Epidermal melanocyte (primary cell): ENCODE data around the gene NSUN5.
"Not testable (repeated sequence)": the region's sequence is repeated elsewhere in the genome, so short reads cannot be mapped to it uniquely, and the experiment has no call there.

Source experiments
- DNase-seq: peaks from one replicate; pipeline ENCODE4 v3.0.0; 2011; ENCODE audit warnings: low spot score; ENCODE audit not compliant: insufficient read length

The NSUN5 gene

DNA sequence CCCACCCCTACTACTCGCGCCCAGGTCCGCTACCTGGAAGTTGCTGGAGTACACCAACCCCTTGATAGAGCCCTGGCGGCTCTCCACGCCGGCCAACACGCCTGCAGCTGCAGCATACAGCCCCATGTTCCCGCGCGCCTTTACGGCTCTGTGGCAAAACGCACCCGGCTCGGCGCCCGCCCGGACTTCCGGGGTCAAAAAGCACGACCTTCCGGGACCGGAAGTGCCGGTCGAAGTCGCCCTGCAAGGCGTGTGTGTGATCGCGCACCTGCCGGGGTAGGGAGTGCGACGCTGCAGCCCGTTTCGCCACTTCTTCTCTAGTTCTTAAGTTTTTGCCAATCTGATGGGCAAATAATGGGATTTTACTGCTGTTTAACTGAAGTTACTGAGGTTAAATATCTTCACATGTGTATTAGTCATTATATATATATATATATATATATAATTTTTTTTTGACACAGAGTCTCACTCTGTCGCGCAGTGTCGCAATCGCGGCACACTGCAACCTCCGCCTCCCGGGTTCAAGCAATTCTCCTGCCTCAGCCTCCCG lies at the start of gene NSUN5:
NSUN5 (minus strand) TSS at position 162 of the 550 bp plus-strand sequence; CDS start at position 126, 36 bp downstream.
- DNase-seq, result peak; percentile 87

DNA sequence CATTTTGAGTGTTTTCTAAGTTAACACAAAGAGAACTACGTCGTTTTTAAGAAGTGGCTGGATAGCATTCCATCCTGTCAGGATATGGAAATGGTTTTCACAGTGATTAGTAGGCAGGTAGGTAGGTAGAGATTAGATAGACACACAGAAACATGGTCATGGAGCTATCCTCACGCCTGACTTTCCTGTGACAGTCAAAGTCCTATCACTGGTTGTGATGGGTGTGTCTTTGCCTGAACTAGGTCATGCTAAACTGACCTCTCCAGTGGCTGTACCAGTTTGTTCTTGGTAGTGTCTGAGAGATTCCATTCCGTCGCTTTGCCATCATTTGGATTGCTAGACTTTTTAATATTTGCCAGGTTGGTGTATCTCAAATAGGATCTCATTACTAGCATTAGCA lies 47.5 kb upstream of the NSUN5 start:
- DNase-seq, result no peak

DNA sequence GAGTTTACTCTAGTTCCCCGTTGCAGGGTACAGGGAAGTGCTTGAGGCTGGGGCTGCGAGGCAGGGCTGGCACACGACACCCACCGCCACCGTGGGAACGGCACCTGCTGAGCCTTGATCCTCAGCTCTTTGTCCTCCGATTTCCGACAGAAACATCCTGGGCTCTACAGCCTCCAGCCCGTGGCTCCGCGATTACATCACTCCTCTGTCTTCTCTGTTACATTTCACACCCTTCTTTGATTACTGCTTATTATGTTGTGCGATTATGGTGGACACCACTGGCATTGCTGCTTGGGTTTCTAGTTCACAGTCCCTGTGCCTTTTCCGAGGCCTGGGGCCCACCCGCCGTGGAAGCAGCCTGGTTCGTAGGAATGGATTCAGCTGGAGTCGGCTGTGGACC lies 46.2 kb upstream of the NSUN5 start:
- no peak for DNase-seq

DNA sequence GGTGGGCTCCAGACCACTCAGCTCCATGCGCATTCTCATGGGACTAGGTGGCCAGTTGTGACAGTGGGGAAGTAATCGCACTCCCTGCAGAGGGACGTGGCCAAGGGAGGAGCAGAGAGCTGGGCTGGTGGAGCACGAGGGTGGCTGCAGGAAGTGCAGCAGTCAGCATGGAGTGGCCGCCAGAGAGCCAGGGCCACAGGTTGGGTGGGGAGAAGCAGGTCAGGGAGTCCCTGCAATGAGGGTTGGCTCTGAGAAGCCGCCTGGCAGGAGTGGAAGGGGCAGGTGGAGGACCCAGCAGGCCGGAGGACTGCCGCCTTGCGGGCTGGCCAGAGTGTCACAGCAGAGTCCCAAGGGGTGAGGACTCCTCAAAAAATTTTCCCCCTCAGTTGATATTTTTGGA lies 45.6 kb upstream of the NSUN5 start:
- no peak for DNase-seq

DNA sequence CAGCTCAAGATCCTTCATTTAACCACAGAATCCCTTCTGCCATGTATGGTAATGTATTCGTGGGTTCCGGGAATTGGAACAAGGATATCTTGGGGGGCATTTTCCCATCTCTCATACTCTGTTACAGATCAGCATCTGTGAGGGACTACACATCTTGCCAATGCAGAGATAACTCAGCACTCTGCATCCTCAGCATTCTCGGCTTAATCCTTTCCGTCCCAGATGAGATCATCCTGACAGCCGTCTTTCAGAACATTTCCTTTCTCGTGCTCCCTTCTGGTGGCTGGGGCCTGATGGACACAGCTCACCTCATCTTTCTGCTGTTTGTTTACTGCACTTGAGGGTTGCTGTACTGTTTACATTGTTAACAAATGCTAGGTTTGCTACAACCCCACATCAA lies 44.6 kb upstream of the NSUN5 start:
- DNase-seq, result no peak

DNA sequence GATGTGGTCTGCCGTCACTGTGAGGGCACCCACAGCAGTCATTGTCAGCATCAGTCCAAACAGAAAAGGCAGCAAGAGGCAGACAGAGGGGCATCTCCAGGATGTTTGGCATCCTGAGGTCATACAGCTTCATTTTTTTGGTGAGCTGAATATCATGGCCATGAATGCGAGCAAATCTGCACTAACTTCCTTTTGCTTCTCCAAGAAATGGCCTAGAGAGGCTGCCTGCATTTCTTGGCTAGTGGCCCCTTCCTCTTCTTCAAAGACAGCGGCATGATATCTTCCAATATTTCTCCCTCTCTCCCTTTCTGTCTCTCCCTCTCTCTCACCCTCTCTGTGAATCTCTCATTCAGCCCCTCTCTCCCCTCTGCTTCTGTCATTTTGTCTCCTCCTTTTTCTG lies 44.2 kb upstream of the NSUN5 start:
- DNase-seq, result no peak

DNA sequence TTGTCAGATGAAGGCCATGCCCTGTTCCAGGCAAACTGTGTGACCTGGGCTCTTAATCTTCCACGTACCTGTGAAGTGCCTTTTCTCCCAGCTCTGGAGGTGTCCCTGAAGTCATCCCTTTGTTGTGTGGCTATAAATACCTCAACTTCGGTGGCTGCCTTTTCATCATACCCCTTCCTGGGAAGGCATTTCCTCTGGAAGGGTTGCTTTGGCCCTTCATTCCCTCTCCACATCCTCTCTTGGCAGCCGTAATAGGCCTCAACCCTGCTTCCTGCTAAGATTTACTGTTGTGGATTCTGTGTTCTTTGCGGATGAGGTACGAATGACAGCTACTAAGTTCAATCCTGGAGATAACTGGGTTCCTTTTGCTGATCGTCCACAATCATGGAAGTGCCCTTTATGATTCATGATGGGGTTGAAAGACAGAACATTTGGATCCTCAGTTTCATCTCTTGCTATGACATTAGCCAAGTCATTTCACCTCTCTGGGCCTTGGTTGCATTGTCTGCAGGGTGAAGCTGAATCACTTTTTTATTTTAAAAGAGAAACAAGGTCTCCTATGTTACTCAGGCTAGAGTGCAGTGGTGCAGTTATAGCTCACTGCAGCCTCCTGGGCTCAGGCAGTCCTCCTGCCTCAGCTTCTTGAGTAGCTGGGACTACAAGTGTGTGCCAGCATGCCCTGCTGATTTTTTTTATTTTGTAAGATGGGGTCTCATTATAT lies 43.0 kb upstream of the NSUN5 start:
- no peak for DNase-seq

DNA sequence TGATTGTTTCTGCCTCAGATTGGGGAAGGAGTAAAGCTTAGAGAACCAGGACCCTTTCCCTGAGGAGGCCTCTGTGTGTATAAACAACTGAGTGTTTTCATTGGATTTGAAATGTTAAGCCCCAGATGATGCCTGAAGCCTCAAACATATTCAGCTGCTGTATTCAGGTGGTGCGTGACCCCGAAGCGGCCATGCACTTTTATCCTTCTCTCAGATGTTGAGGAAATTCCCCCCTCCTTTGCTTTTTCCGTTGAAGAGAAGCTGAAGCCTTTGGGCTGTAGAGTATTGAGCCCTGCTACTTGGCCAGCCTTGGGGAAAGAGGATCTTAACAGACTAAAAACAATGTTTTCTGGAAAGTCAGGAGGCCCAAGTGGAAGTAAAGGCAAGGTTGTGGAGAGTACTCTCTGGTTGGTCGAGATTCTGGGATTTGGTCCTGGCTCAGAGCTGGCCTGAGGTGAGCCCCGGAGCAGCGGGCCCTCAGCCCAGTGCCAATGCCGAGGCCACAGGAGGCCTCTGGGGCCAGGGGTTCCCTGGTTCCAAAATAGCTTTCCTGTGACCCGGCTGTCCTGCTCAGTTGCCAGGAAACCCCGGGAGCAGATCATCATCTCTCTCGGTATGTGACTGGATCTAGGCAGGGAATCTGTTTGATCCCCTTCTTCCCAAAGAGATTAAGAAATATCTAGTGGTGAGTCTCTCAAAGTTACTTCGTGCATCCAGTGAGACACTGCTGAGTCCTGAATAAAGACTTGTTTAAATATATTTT lies 41.9 kb upstream of the NSUN5 start:
- no peak for DNase-seq

DNA sequence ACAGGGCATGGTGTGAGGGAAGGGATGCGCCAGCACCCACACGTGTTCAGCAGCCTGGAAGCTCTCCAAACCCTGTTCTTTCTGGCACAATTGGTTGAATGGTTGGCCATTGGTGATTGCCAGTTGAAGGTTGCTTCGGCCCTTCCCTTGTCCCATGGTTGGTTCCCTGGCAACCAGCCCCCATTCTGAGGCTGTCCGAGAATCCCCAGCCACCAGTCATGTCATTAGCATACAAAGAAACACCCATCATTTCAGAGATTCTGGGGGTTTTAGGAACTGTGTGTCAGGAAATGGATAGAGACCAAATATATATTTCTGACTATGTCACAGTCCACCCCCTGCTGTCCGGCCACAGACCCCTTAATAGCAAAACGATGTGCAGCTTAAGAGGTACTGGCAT lies 41.1 kb upstream of the NSUN5 start:
- no peak for DNase-seq

DNA sequence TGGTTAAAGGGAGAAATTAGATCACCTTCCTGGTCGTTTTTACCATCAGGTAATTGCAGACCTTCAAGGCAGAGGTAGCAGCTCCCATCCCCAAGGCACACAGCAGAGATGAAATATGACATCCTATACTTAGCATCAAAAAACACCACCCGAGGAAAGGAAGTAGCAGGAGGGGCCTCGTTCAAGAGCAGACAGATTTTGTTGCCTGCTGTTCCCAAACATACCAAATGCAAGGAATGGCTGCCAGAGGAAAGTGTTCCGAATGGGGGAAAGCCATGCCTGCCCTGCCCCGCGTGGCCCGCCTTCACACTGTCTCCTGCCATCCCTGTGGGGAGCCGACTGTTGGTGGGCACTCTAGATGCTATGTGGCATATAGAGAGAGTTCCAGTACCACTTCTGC lies 37.3 kb upstream of the NSUN5 start:
- no peak for DNase-seq

DNA sequence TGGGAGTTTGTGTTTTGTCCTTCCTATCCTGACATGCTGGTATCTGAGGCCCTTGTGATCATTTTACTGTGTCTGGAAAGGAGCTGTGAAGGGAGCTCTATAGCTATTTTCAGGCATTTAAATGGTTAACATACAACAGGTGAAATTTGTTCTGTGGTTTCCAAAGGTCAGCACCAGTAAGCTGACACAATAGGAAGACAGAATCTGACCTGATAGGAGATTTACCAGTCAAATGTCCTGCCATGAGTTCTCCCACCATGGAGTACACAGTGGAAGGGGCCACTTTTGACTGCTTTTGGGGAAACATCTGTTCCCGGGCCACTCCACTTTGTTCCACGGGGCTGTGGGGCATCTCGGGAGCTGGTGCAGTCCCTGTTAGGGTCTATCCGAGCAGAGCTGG lies 36.9 kb upstream of the NSUN5 start:
- DNase-seq, result no peak

DNA sequence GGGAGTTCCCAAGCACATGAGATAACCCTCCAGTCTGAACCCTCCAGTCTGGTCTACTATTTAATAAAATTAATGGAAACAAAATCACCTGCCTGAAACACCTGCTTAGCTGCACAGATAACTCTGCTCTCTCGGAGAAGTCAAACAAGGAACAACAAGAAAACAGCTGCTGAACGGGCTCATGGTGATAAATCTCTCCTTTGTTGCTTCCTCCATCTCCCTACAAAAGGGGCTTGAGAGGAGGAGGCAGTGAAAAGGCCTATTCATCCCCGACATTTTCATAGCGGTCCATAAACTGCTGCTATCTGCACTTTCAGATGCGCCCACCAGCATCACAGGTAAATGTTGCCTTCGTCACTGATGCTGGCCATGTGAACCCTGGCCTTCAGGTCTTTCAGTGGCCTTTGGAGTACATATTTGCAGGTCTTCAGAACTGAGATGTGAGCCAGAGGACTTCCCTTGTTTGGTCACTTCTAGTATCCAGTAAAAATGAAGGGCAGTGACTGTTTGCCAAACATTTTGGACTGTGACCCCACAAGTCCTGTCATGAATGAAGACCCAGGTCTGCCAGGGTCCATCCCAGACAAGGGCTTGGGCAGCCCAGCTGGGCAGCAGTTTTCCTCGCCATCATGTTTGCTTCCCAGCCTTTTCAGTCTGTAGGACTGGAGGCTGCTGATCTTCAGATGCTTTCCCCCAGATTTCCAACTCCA lies 35.2 kb upstream of the NSUN5 start:
- peak; percentile 34 for DNase-seq

DNA sequence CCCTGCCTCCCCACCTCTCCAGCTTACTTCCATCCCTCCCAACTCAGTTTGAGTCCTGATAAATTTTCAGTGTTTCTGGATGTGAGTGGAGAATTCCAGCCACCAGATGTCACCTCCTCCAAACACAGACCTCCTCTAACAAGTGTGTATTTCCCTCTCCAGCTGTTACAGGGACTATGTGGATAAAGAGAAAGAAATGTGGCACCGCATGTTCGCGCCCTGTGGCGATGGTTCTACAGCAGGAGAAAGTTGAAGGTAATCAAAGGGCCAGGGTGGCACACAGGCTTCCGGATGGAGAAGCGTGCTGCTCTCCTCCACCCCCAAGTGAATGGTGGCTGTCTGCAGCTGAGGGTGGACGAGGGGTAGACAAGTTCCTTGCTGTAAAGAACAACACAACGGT lies 34.0 kb upstream of the NSUN5 start:
- DNase-seq, result peak; percentile 82

DNA sequence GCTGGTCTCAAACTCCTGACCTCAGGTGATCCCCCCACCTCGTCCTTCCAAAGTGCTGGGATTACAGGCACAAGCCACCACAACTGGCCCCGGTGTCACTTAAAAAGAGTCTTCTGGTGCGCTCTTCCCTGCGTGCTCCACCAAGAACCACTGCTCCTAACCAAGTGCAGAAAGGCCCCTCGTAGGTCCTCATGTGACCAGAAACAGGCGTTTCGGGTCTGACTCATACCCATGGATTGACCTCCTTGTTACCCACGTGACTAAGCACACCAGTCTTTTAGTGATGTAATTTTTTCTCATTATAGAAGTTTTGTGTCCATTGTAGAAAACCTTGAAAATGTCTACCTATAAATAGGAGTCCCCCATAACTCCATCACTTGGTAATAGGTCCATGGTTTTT lies 33.3 kb upstream of the NSUN5 start:
- DNase-seq, result peak; percentile 43

DNA sequence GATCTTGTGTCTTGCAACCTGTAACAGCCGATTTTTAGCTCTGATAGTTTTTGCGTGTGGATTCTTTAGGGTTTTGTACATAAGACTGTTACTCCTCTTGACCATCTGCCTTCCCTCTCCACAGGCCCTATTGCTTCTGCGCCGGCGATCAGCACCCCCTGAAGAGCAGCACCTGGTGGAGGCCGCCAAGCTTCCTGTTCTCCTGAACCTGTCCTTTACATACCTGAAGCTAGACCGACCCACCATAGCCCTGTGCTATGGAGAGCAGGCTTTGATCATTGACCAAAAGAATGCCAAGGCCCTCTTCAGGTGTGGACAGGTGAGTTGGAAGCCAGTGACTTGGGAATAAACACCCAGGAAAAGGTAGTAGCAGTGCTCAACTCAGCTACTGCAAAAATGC lies 31.9 kb upstream of the NSUN5 start:
- DNase-seq, result no peak

DNA sequence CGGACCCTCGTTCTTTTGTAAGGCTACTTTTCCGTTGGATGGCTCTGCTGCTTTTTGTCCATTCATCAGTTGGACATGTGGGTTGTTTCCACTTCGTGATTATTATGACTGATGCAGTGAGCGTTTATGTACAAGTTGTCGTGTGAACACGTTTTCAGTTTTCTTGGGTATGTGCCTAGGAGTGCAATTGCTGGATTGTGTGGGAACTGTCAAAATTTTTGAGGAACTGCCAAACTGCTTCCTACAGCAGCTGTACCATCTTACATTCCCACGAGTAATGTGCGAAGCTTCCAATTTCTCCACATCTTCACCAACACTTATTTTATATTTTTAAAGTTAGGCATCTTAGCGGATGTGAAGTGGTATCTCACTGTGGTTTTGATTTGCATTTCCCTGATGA lies 29.7 kb upstream of the NSUN5 start:
- no peak for DNase-seq

DNA sequence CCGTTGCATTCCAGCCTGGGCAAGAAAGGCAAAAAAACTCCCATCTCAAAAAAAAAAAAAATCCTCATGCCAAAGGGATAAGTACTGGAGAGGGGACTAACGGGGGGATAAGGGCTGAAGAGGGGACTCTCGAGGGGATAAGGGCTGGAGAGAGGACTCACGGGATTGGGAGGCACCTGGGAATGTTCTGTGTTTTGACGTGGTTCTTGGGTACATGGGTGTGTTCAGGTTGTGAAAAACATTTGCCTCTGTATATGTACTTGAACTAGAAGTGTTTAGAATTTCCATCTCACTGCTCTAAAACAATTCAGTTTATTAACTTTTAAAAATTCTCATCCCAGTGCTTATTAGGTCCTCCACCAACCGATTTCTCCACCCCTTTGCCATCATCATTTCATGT lies 23.8 kb upstream of the NSUN5 start:
- DNase-seq, result no peak

DNA sequence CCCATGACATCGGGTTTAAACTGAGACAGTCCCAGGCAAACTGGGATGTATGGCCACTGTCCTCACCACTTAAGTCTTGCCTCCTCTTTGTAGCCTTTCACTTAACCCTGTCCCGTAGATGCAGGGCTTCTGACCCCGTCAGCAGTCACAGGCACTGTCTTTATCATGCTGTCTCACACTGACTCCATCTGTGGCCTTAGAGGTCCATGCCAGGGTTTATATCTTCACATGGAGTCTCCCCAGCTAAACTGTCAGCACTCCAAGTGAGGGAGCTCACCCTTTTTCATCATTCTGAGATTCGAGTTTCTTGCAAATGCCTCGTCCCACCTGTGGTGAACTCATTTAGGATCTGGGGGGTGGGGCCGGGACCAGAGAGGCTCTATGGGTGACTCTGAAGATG lies 22.1 kb upstream of the NSUN5 start:
- no peak for DNase-seq

DNA sequence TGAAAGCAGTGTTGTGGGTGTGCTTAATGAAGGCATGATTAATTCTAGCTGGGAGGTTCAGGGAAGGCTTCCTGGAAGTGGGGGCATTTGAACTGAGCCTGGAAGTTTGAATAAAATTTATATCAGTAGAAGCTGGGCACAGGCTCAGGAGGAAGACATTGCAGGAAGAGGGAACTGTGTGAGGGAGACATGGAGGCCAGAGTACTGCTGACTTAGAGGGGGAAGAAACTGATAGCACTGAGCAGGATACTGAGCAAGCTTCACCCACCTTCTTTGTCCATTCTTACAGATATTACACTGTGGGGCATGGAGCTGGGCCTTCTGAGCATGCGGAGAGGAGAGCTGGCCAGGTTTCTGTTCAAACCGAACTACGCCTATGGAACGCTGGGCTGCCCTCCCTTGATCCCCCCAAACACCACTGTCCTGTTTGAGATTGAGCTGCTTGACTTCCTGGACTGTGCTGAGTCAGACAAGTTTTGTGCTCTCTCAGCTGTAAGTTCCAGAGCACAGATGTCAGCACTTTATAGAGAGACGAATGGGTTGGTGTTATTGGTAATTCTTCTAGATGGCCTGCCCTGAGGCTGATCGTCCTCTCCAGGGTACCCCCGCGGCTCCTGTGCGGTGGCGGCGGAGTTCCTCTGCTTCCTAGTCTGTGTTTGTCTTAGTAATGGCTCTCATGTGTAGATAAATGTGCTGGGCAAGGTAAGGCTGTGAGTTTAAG lies 21.4 kb upstream of the NSUN5 start:
- peak; percentile 46 for DNase-seq

DNA sequence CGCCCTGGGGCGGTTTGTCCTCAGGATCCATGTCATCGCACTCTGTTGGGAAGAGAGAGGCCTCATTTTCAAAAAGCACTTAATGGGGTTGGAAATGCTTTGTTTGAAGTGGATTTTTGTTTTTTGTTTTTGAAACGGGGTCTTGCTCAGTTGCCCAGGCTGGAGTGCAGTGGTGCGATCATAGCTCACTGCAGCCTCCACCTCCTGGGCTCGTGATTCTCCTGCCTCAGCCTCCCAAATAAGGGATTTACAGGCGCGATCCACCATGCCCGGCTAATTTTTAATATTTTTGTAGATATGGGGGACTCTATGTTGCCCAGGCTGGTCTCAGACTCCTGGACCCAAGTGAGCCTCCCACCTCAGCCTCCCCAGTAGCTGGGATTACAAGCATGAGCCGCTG lies 20.1 kb upstream of the NSUN5 start:
- no peak for DNase-seq

DNA sequence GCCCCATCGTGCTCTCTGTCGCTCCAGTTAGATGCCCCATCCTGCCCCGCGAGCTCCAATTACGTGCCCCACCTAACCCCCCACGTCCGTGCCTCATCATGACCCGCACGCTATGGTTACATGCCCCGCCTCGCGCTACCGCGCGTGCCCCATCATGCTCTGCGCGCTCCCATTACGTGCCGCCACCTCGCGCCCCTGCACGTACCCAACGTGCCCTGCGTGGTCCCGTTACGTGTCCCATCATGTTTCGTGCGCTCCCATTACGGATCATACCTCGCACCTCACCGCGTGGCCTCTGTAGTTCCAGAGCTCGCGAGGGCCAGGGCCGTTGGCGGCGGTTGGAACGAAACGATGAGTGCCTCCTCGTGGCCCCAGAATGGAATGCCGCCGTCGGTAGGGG lies 19.3 kb upstream of the NSUN5 start, which contains the start of the genes FKBP6 and TRIM50:
FKBP6 (plus strand) TSS at position 240 of the 400 bp plus-strand sequence. CDS start 268 bp downstream, outside the sequence.
TRIM50 (minus strand) TSS at position 161 of the 400 bp plus-strand sequence. CDS start 3,295 bp downstream, outside the sequence.
- DNase-seq, result not testable (repeated sequence)
